Activated CD4-positive, alpha-beta memory T cell treated with anti-CD3 and anti-CD28 coated beads, Interleukin-2, amount 10 ng/mL, durations not matched to agents 7 days and 5 days (primary cell): Measurements from ENCODE around the gene ATXN7L1. TPM values are rescaled to one million over a fixed set of nuclear protein-coding genes. Genes with fewer than 3 reads are reported as not detected.

Source experiments
- CTCF ChIA-PET: fragments of 350-600 bp; sonication (Branson Sonifier 250); formaldehyde crosslinking; loops from one replicate; lab custom pipeline; 2021; ENCODE audit warnings: antibody characterized with exemption, inconsistent platforms; lab: Charles Lee
- POLR2A ChIA-PET: fragments of 350-600 bp; sonication (Branson Sonifier 250); formaldehyde crosslinking; loops from one replicate; lab custom pipeline; 2021; ENCODE audit warnings: antibody characterized with exemption; lab: Charles Lee
- DNase-seq: peaks from one replicate; pipeline ENCODE4 v3.0.0-alpha.2; 2020
- H3K27ac Mint-ChIP-seq: one replicate; pipeline ENCODE4 v1.8.0; 2021; ENCODE audit warnings: mild to moderate bottlenecking, mixed read lengths
- H3K27me3 Mint-ChIP-seq: one replicate; pipeline ENCODE4 v1.8.0; 2021; ENCODE audit warnings: mixed read lengths
- H3K36me3 Mint-ChIP-seq: one replicate; pipeline ENCODE4 v1.8.0; 2021; ENCODE audit warnings: low read depth, mixed read lengths
- H3K4me1 Mint-ChIP-seq: one replicate; pipeline ENCODE4 v1.8.0; 2021; ENCODE audit warnings: mixed read lengths
- H3K4me3 Mint-ChIP-seq: one replicate; pipeline ENCODE4 v1.8.0; 2021; ENCODE audit warnings: mild to moderate bottlenecking, mixed read lengths
- H3K9me3 Mint-ChIP-seq: one replicate; pipeline ENCODE4 v1.8.0; 2021; ENCODE audit warnings: mixed read lengths
- total RNA-seq, 2 experiments: library from RNA; stranded (reverse); gene quantifications; one replicate each; pipeline ENCODE4 v1.2.3, GENCODE V29; 2021

The ATXN7L1 gene
- total RNA-seq, 2 experiments from 2014 or later = 27.1 to 28.1 TPM

- Mint-ChIP-seq H3K9me3 (no peaks in the 10 kb centered on the region), H3K27me3 (no peaks in the 10 kb centered on the region), H3K4me3 (no peak overlapping the region), H3K27ac (no peak overlapping the region), H3K4me1 (peaks cover 12% of the 10 kb centered on the region), H3K36me3 (peaks cover 20% of the 10 kb centered on the region)
- DNase-seq = no peak
- ChIA-PET POLR2A (no interaction called here), CTCF (interaction anchor here (0.6 to 3.8 kb wide), 6 partner anchors 8 to 389 kb away, joined by 3 to 28 read pairs (median 4); no protein-coding TSS in a partner anchor)
Observed at GRCh38 chr7:105654095-105654686, 222.2 kb downstream of the ATXN7L1 start.

GRCh38 chr7:105653441-105654005 lies 222.9 kb downstream of the ATXN7L1 start:
- DNase-seq = no peak
- H3K4me3 Mint-ChIP-seq = no peak overlapping the region
- H3K27ac Mint-ChIP-seq = no peak overlapping the region
- no peaks in the 10 kb centered on the region for H3K27me3 Mint-ChIP-seq
- POLR2A ChIA-PET = no interaction called here
- CTCF ChIA-PET = interaction anchor here (1.2 to 3.8 kb wide), 7 partner anchors 12 to 389 kb away, joined by 3 to 28 read pairs (median 4); no protein-coding TSS in a partner anchor
- peaks cover 15% of the 10 kb centered on the region for H3K4me1 Mint-ChIP-seq
- H3K9me3 Mint-ChIP-seq = no peaks in the 10 kb centered on the region
- H3K36me3 Mint-ChIP-seq = peaks cover 21% of the 10 kb centered on the region

GRCh38 chr7:105652359-105652993 lies 223.9 kb downstream of the ATXN7L1 start:
- POLR2A ChIA-PET = no interaction called here
- Mint-ChIP-seq H3K4me3 (no peak overlapping the region), H3K36me3 (peaks cover 27% of the 10 kb centered on the region), H3K4me1 (peaks cover 15% of the 10 kb centered on the region), H3K27me3 (no peaks in the 10 kb centered on the region), H3K9me3 (no peaks in the 10 kb centered on the region), H3K27ac (no peak overlapping the region)
- CTCF ChIA-PET = interaction anchor here (0.6 to 3.8 kb wide), 19 partner anchors 8 to 393 kb away, joined by 3 to 28 read pairs (median 4); no protein-coding TSS in a partner anchor
- peak; percentile 67 for DNase-seq

GRCh38 chr7:105651798-105652197 lies 224.6 kb downstream of the ATXN7L1 start:
- no peak for DNase-seq
- no peaks in the 10 kb centered on the region for H3K9me3 Mint-ChIP-seq
- no peaks in the 10 kb centered on the region for H3K27me3 Mint-ChIP-seq
- ChIA-PET CTCF (interaction anchor here (1.2 to 3.8 kb wide), 9 partner anchors 25 to 394 kb away, joined by 3 to 28 read pairs (median 4); no protein-coding TSS in a partner anchor), POLR2A (no interaction called here)
- no peak overlapping the region for H3K27ac Mint-ChIP-seq
- H3K4me1 Mint-ChIP-seq = peaks cover 14% of the 10 kb centered on the region
- H3K4me3 Mint-ChIP-seq = no peak overlapping the region
- H3K36me3 Mint-ChIP-seq = peaks cover 24% of the 10 kb centered on the region

GRCh38 chr7:105650382-105650970 lies 225.9 kb downstream of the ATXN7L1 start:
- H3K36me3 Mint-ChIP-seq = peaks cover 23% of the 10 kb centered on the region
- H3K27me3 Mint-ChIP-seq = no peaks in the 10 kb centered on the region
- H3K4me3 Mint-ChIP-seq = no peak overlapping the region
- ChIA-PET CTCF (no interaction called here), POLR2A (no interaction called here)
- no peak for DNase-seq
- H3K9me3 Mint-ChIP-seq = no peaks in the 10 kb centered on the region
- peaks cover 14% of the 10 kb centered on the region for H3K4me1 Mint-ChIP-seq
- no peak overlapping the region for H3K27ac Mint-ChIP-seq

GRCh38 chr7:105649727-105650381 lies 226.5 kb downstream of the ATXN7L1 start:
- ChIA-PET CTCF (no interaction called here), POLR2A (no interaction called here)
- Mint-ChIP-seq H3K4me1 (peaks cover 14% of the 10 kb centered on the region), H3K9me3 (no peaks in the 10 kb centered on the region), H3K27me3 (no peaks in the 10 kb centered on the region), H3K27ac (no peak overlapping the region), H3K36me3 (peaks cover 25% of the 10 kb centered on the region), H3K4me3 (no peak overlapping the region)
- no peak for DNase-seq

- CTCF ChIA-PET = interaction anchor here (0.7 to 6.0 kb wide), 2 partner anchors 8 to 371 kb away, joined by 3 to 32 read pairs; no protein-coding TSS in a partner anchor
- Mint-ChIP-seq H3K27ac (no peak overlapping the region), H3K4me1 (peaks cover 14% of the 10 kb centered on the region), H3K36me3 (peaks cover 29% of the 10 kb centered on the region), H3K27me3 (no peaks in the 10 kb centered on the region), H3K9me3 (no peaks in the 10 kb centered on the region), H3K4me3 (no peak overlapping the region)
- POLR2A ChIA-PET = no interaction called here
- no peak for DNase-seq
Observed at GRCh38 chr7:105648561-105649401, 227.6 kb downstream of the ATXN7L1 start.

GRCh38 chr7:105647591-105647990 lies 228.8 kb downstream of the ATXN7L1 start:
- H3K9me3 Mint-ChIP-seq = no peaks in the 10 kb centered on the region
- ChIA-PET POLR2A (no interaction called here), CTCF (interaction anchor here (6.0 kb wide), 1 partner anchor 10 kb away, joined by 32 read pairs; no protein-coding TSS in a partner anchor)
- peaks cover 27% of the 10 kb centered on the region for H3K36me3 Mint-ChIP-seq
- no peak for DNase-seq
- peaks cover 14% of the 10 kb centered on the region for H3K4me1 Mint-ChIP-seq
- H3K27ac Mint-ChIP-seq = no peak overlapping the region
- no peak overlapping the region for H3K4me3 Mint-ChIP-seq
- no peaks in the 10 kb centered on the region for H3K27me3 Mint-ChIP-seq

GRCh38 chr7:105644937-105645336 lies 231.5 kb downstream of the ATXN7L1 start:
- Mint-ChIP-seq H3K36me3 (peaks cover 25% of the 10 kb centered on the region), H3K4me3 (no peak overlapping the region), H3K4me1 (peaks cover 7% of the 10 kb centered on the region), H3K9me3 (no peaks in the 10 kb centered on the region), H3K27ac (no peak overlapping the region), H3K27me3 (no peaks in the 10 kb centered on the region)
- ChIA-PET CTCF (interaction anchor here (6.0 kb wide), 1 partner anchor 12 kb away, joined by 32 read pairs; no protein-coding TSS in a partner anchor), POLR2A (no interaction called here)
- DNase-seq = no peak

- POLR2A ChIA-PET = no interaction called here
- Mint-ChIP-seq H3K27me3 (no peaks in the 10 kb centered on the region), H3K36me3 (peaks cover 20% of the 10 kb centered on the region), H3K4me1 (no peaks in the 10 kb centered on the region), H3K27ac (no peak overlapping the region), H3K9me3 (no peaks in the 10 kb centered on the region), H3K4me3 (no peak overlapping the region)
- CTCF ChIA-PET = interaction anchor here (1.1 to 6.0 kb wide), 2 partner anchors 9 to 13 kb away, joined by 3 to 32 read pairs; no protein-coding TSS in a partner anchor
- no peak for DNase-seq
Observed at GRCh38 chr7:105643851-105644250, 232.5 kb downstream of the ATXN7L1 start.

- Mint-ChIP-seq H3K4me1 (no peaks in the 10 kb centered on the region), H3K27ac (no peak overlapping the region), H3K4me3 (no peak overlapping the region), H3K36me3 (peaks cover 23% of the 10 kb centered on the region), H3K27me3 (no peaks in the 10 kb centered on the region), H3K9me3 (no peaks in the 10 kb centered on the region)
- CTCF ChIA-PET = interaction anchor here (1.1 to 6.0 kb wide), 2 partner anchors 9 to 14 kb away, joined by 3 to 32 read pairs; no protein-coding TSS in a partner anchor
- POLR2A ChIA-PET = no interaction called here
- no peak for DNase-seq
Observed at GRCh38 chr7:105643384-105643783, 233.0 kb downstream of the ATXN7L1 start.

GRCh38 chr7:105642264-105642663 lies 234.1 kb downstream of the ATXN7L1 start:
- Mint-ChIP-seq H3K4me3 (no peak overlapping the region), H3K27ac (no peak overlapping the region), H3K36me3 (peaks cover 26% of the 10 kb centered on the region), H3K4me1 (no peaks in the 10 kb centered on the region), H3K9me3 (no peaks in the 10 kb centered on the region), H3K27me3 (no peaks in the 10 kb centered on the region)
- DNase-seq = no peak
- ChIA-PET CTCF (interaction anchor here (0.6 kb wide), 1 partner anchor 247 kb away, joined by 4 read pairs; no protein-coding TSS in a partner anchor), POLR2A (no interaction called here)
